Neuronal stem cell (in vitro differentiated cells): ENCODE data around the gene GLIPR1L2.
"Not testable (repeated sequence)": the region's sequence is repeated elsewhere in the genome, so short reads cannot be mapped to it uniquely, and the experiment has no call there.

ENCODE experiments used
- DNase-seq: peaks from one replicate; pipeline ENCODE4 v3.0.0-alpha.2; 2013; ENCODE audit warnings: low spot score
- H2AFZ ChIP-seq: one replicate; pipeline ENCODE4 v1.6.1; 2013; ENCODE audit warnings: mild to moderate bottlenecking, low read length, inconsistent platforms
- H2AK5ac ChIP-seq: 2 replicates; pipeline ENCODE4 v1.6.1; 2013; ENCODE audit warnings: low read depth, mild to moderate bottlenecking, inconsistent platforms, low read length, moderate library complexity, mixed read lengths
- H2BK120ac ChIP-seq: 2 replicates; pipeline ENCODE4 v1.6.1; 2013; ENCODE audit warnings: low read depth, mild to moderate bottlenecking, inconsistent platforms, low read length, moderate library complexity, mixed read lengths
- H2BK12ac ChIP-seq: one replicate; pipeline ENCODE4 v1.6.1; 2013; ENCODE audit warnings: low read length, inconsistent platforms
- H2BK15ac ChIP-seq: 2 replicates; pipeline ENCODE4 v1.6.1; 2013; ENCODE audit warnings: mild to moderate bottlenecking, low read length, inconsistent platforms, mixed read lengths
- H2BK5ac ChIP-seq: one replicate; pipeline ENCODE4 v1.6.1; 2013; ENCODE audit warnings: inconsistent platforms, mild to moderate bottlenecking, low read length, moderate library complexity
- H3K14ac ChIP-seq: one replicate; pipeline ENCODE4 v1.6.1; 2013; ENCODE audit warnings: low read length, inconsistent platforms
- H3K18ac ChIP-seq: 2 replicates; pipeline ENCODE4 v1.6.1; 2013; ENCODE audit warnings: low read length, inconsistent platforms
- H3K23ac ChIP-seq: 2 replicates; pipeline ENCODE4 v1.6.1; 2013; ENCODE audit warnings: low read depth, mild to moderate bottlenecking, mixed read lengths, low read length, inconsistent platforms; ENCODE audit not compliant: poor library complexity
- H3K27ac ChIP-seq: replicated peaks from 3 replicates; pipeline ENCODE4 v1.5.1; 2013; ENCODE audit warnings: low read length, inconsistent platforms
- H3K27me3 ChIP-seq, 3 experiments: 2 replicates each; pipeline ENCODE4 v1.6.1; 2013; ENCODE audit warnings: low read length in 3 of 3, mild to moderate bottlenecking in 2 of 3, inconsistent platforms in 1 of 3, low read depth in 1 of 3, mixed read lengths in 1 of 3, moderate library complexity in 1 of 3; ENCODE audit not compliant: control insufficient read depth in 3 of 3, insufficient read depth in 3 of 3
- H3K36me3 ChIP-seq, 2 donors: replicated peaks in 1 of 2; 2 replicates each; pipeline ENCODE4 v1.6.1; 2013; ENCODE audit warnings: low read length in 2 of 2; ENCODE audit not compliant: control insufficient read depth in 2 of 2, insufficient read depth in 2 of 2
- H3K4ac ChIP-seq: 2 replicates; pipeline ENCODE4 v1.6.1; 2013; ENCODE audit warnings: inconsistent platforms, mild to moderate bottlenecking, low read length, moderate library complexity
- H3K4me1 ChIP-seq, 2 donors: 1 replicate in 1 of 2; 2 replicates in 1 of 2; pipeline ENCODE4 v1.6.1; 2013; ENCODE audit warnings: low read length in 2 of 2, low read depth in 1 of 2; ENCODE audit not compliant: control insufficient read depth in 2 of 2, insufficient read depth in 1 of 2
- H3K4me2 ChIP-seq: one replicate; pipeline ENCODE4 v1.6.1; 2013; ENCODE audit warnings: mild to moderate bottlenecking, low read length, inconsistent platforms; ENCODE audit not compliant: insufficient read depth, poor library complexity, severe bottlenecking
- H3K4me3 ChIP-seq, 2 donors: 2 replicates each; pipeline ENCODE4 v1.5.1; 2013; ENCODE audit warnings: low read length in 2 of 2, mild to moderate bottlenecking in 2 of 2, inconsistent platforms in 1 of 2, moderate library complexity in 1 of 2
- H3K79me1 ChIP-seq: one replicate; pipeline ENCODE4 v1.6.1; 2013; ENCODE audit warnings: low read depth, mild to moderate bottlenecking, inconsistent platforms, low read length, moderate library complexity
- H3K9ac ChIP-seq: one replicate; pipeline ENCODE4 v1.6.1; 2013; ENCODE audit warnings: mild to moderate bottlenecking, low read depth, low read length, inconsistent platforms; ENCODE audit not compliant: poor library complexity
- H3K9me3 ChIP-seq, 2 donors: replicated peaks in 1 of 2; 2 replicates each; pipeline versions ENCODE3 to v1.6.1; 2013; ENCODE audit warnings: low read length in 2 of 2, mild to moderate bottlenecking in 2 of 2, inconsistent platforms in 1 of 2, low read depth in 1 of 2, mixed read lengths in 1 of 2, moderate library complexity in 1 of 2; ENCODE audit not compliant: control insufficient read depth in 2 of 2, insufficient read depth in 1 of 2
- H4K8ac ChIP-seq: one replicate; pipeline ENCODE4 v1.6.1; 2013; ENCODE audit warnings: low read depth, mild to moderate bottlenecking, inconsistent platforms, low read length, moderate library complexity
- H4K91ac ChIP-seq: one replicate; pipeline ENCODE4 v1.6.1; 2013; ENCODE audit warnings: low read length, low read depth, mild to moderate bottlenecking, inconsistent platforms; ENCODE audit not compliant: poor library complexity
- WGBS, 2 donors: extraction: QIAGEN DNeasy Blood & Tissue Kit; methylation state at CpG; one replicate each; pipeline ENCODE4 v1.1.7; 2013; ENCODE audit warnings: missing lambda C conversion rate in 2 of 2, mixed read lengths in 1 of 2; ENCODE audit not compliant: insufficient read length in 2 of 2, insufficient replicate concordance in 1 of 2; ENCODE audit errors: extremely low coverage in 2 of 2; 5-methylcytosine and 5-hydroxymethylcytosine counted together

The GLIPR1L2 gene

DNA sequence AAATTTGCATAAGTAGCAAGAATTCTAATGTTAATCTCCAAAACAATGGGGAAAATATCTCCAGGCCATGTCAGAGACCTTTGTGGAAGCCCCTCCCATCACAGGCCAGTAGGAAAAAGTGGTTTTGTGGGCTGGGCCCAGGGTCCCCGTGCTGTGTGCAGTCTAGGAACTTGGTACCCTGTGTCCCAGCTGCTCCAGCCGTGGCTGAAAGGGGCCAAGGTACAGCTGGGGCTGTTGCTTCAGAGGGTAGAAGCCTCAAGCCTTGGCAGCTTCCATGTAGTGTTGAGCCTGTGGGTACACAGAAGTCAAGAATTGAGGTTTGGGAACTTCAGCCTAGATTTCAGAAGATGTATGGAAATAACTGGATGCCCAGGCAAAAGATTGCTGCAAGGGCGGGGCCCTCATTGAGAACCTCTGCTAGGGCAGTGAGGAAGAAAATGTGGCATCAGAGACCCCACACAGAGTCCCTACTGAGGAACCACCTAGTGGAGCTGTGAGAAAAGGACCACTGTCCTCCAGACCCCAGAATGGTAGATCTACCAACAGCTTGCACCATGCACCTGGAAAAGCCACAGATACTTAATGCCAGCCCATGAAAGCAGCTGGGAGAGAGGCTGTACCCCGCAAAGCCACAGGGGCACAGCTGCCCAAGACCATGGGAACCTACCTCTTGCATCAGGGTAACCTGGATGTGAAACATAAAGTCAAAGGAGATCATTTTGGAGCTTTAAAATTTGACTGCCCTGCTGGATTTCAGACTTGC lies 51.0 kb downstream of the GLIPR1L2 start:
- not testable (repeated sequence) for H3K27ac ChIP-seq, H2BK120ac ChIP-seq, H3K23ac ChIP-seq, H3K9me3 ChIP-seq, H3K9ac ChIP-seq, H3K79me1 ChIP-seq, H3K4me1 ChIP-seq, H3K4me2 ChIP-seq, H3K4me3 ChIP-seq, H2BK15ac ChIP-seq, H3K14ac ChIP-seq, H3K4ac ChIP-seq, H2BK12ac ChIP-seq, H2AK5ac ChIP-seq, H2BK5ac ChIP-seq, H3K36me3 ChIP-seq, H4K8ac ChIP-seq, H3K18ac ChIP-seq, H3K27me3 ChIP-seq, DNase-seq, H2AFZ ChIP-seq, H4K91ac ChIP-seq
- WGBS, 2 donors, result no CpG with 5 or more reads among the region's 4 CpGs

DNA sequence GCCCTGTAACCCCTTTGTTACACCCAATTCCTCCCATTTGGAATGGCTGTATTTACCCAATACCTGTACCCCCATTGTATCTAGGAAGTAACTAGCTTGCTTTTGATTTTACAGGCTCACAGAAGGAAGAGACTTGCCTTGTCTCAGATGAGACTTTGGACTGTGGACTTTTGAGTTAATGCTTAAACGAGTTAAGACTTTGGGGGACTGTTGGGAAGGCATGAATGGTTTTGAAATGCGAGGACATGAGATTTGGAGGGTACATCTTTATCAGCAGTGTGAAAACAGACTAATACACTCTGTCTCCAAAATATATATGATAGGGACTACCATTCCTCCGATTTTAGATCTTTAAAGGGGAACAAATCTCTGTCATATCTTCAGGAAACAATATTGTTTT lies 51.6 kb downstream of the GLIPR1L2 start:
- not testable (repeated sequence) for H3K14ac ChIP-seq, DNase-seq, H2BK120ac ChIP-seq, H3K27ac ChIP-seq, H3K9me3 ChIP-seq, H2AK5ac ChIP-seq, H2BK15ac ChIP-seq, H3K4ac ChIP-seq, H3K27me3 ChIP-seq, H3K4me3 ChIP-seq, H3K4me1 ChIP-seq, H2BK5ac ChIP-seq, H2AFZ ChIP-seq, H4K91ac ChIP-seq, H3K4me2 ChIP-seq, H3K18ac ChIP-seq, H3K9ac ChIP-seq, H3K36me3 ChIP-seq, H2BK12ac ChIP-seq, H3K79me1 ChIP-seq, H3K23ac ChIP-seq, H4K8ac ChIP-seq
- no CpG with 5 or more reads among the region's 3 CpGs for WGBS, 2 donors

DNA sequence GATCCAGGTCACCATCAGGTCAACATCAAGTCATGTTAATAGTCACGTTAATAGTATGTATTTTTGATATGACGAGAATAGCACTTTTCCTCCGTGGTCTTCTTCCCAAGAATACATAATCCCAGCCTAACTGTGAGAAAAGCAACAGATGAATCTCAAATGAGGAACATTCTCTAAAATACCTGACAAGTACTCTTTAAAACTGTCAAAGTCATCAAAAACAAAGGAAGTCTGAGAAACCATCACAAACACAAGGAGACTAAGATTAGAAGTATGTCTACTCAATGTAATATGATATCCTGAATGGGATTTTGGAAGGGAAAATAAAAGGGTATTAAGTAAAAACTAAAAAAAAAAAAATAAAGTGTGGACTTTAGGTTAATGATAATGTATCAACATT lies 52.8 kb downstream of the GLIPR1L2 start:
- Histone ChIP-seq H3K27ac (no peak overlapping the region), H2BK5ac (no peak overlapping the region), H2BK120ac (no peak overlapping the region), H3K4me2 (no peak overlapping the region), H2BK15ac (no peak overlapping the region), H4K8ac (no peak overlapping the region), H3K23ac (no peak overlapping the region), H2AK5ac (no peak overlapping the region), H3K79me1 (no peaks in the 10 kb centered on the region), H3K14ac (no peak overlapping the region), H3K18ac (no peak overlapping the region), H3K4me1 (no peaks in the 10 kb centered on the region), H2BK12ac (no peak overlapping the region), H2AFZ (no peak overlapping the region), H3K36me3 (no peaks in the 10 kb centered on the region), H3K27me3 (peaks cover 0 to 3% (median 0%) of the 10 kb centered on the region in 3 experiments), H3K4me3 (no peak overlapping the region), H3K4ac (no peak overlapping the region), H3K9ac (no peak overlapping the region), H4K91ac (no peak overlapping the region), H3K9me3 (no peaks in the 10 kb centered on the region)
- DNase-seq, result no peak
- no CpG with 5 or more reads among the region's 3 CpGs for WGBS, 2 donors

DNA sequence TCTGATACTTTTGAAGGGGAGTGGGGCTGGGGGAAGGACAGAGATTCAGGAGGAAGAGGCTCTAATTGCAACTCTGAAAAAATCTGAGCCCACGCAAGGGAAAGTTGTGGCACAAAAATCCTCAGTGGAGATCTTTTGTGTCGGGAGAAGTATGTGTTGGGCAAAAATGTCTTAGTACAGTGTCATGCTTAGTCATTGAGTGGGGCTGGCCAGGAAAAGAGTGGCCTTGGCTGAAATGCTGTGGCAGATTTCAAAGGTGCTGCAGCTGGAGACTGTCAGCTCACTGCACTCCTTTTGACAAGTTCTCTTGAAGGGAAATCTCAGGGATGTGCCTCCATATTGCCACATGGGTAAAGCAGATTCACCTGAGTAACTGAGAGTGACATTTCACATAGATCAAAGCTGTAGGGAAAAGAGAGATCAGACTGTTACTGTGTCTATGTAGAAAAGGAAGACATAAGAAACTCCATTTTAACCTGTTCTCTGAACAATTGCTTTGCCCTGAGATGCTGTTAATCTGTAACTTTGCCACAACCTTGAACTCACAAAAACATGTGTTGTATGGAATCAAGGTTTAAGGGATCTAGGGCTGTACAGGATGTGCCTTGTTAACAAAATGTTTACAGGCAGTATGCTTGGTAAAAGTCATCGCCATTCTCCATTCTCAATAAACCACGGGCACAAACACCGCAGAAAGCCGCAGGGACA lies 53.7 kb downstream of the GLIPR1L2 start:
- WGBS, 2 donors, result no CpG with 5 or more reads among the region's 6 CpGs
- H3K9ac ChIP-seq, result no peak overlapping the region
- no peak overlapping the region for H3K4ac ChIP-seq
- H2BK5ac ChIP-seq, result no peak overlapping the region
- H4K91ac ChIP-seq, result no peak overlapping the region
- H3K14ac ChIP-seq, result no peak overlapping the region
- no peak overlapping the region for H3K27ac ChIP-seq
- no peaks in the 10 kb centered on the region for H3K79me1 ChIP-seq
- peaks cover 0 to 3% (median 0%) of the 10 kb centered on the region in 3 experiments for H3K27me3 ChIP-seq
- no peak overlapping the region for H2BK15ac ChIP-seq
- H2BK12ac ChIP-seq, result no peak overlapping the region
- no peak overlapping the region for H2BK120ac ChIP-seq
- no peak overlapping the region for H3K4me3 ChIP-seq
- no peak overlapping the region for H3K4me2 ChIP-seq
- no peak overlapping the region for H3K18ac ChIP-seq
- no peak overlapping the region for H3K23ac ChIP-seq
- H3K9me3 ChIP-seq, result no peaks in the 10 kb centered on the region
- no peaks in the 10 kb centered on the region for H3K4me1 ChIP-seq
- H3K36me3 ChIP-seq, result no peaks in the 10 kb centered on the region
- DNase-seq, result no peak
- no peak overlapping the region for H2AK5ac ChIP-seq
- H2AFZ ChIP-seq, result peak overlapping the region; percentile 35
- no peak overlapping the region for H4K8ac ChIP-seq
